GM19455 (cell line): Measurements from ENCODE around the gene CALCOCO2.
"Not testable (repeated sequence)": the region's sequence is repeated elsewhere in the genome, so short reads cannot be mapped to it uniquely, and the experiment has no call there.

Experiments
- ATAC-seq: cut with Tn5 transposase; IDR thresholded peaks from one replicate; pipeline ENCODE4 v1.9.1; 2021; ENCODE audit not compliant: unreplicated experiment

CALCOCO2 gene

GRCh38 chr17:48825446-48826381, 5.1 kb upstream of the CALCOCO2 start:
- no peak for ATAC-seq

GRCh38 chr17:48831549-48831883, 681 bp downstream of the CALCOCO2 start:
- no peak for ATAC-seq

- ATAC-seq = no peak
These were observed 4.1 kb downstream of the CALCOCO2 start for GRCh38 chr17:48834973-48835372.

GRCh38 chr17:48835971-48836370, 5.1 kb downstream of the CALCOCO2 start:
- no peak for ATAC-seq

- not testable (repeated sequence) for ATAC-seq
These were observed 6.6 kb downstream of the CALCOCO2 start for GRCh38 chr17:48837458-48837857.

GRCh38 chr17:48840441-48840840, 9.6 kb downstream of the CALCOCO2 start:
- ATAC-seq = no peak

GRCh38 chr17:48841395-48841831, 10.6 kb downstream of the CALCOCO2 start:
- ATAC-seq = peak; percentile 65

- ATAC-seq = no peak
These were observed 11.9 kb downstream of the CALCOCO2 start for GRCh38 chr17:48842746-48843145.

GRCh38 chr17:48843187-48843900, 12.5 kb downstream of the CALCOCO2 start:
- no peak for ATAC-seq

GRCh38 chr17:48850792-48851323, 20.0 kb downstream of the CALCOCO2 start:
- ATAC-seq = no peak

GRCh38 chr17:48854774-48855476, 24.1 kb downstream of the CALCOCO2 start:
- ATAC-seq = no peak

GRCh38 chr17:48856122-48856821, 25.4 kb downstream of the CALCOCO2 start:
- ATAC-seq = no peak

- ATAC-seq = no peak
These were observed 29.2 kb downstream of the CALCOCO2 start for GRCh38 chr17:48860034-48860433.

GRCh38 chr17:48860456-48860855, 29.6 kb downstream of the CALCOCO2 start:
- ATAC-seq = no peak

- ATAC-seq = no peak
These were observed 38.2 kb downstream of the CALCOCO2 start for GRCh38 chr17:48868916-48869500.

GRCh38 chr17:48869821-48870318, 39.0 kb downstream of the CALCOCO2 start:
- no peak for ATAC-seq

GRCh38 chr17:48871035-48871550, 40.3 kb downstream of the CALCOCO2 start:
- ATAC-seq = no peak

- ATAC-seq = no peak
These were observed 40.9 kb downstream of the CALCOCO2 start for GRCh38 chr17:48871551-48872351.

- not testable (repeated sequence) for ATAC-seq
These were observed 41.6 kb downstream of the CALCOCO2 start for GRCh38 chr17:48872409-48872808.
